Right lobe of liver (tissue), 6 donors: ENCODE measurements around the gene TDRD3. TPM values are rescaled to one million over a fixed set of nuclear protein-coding genes. Genes with fewer than 3 reads are reported as not detected.
A peak's percentile ranks its signal among the peaks of the same experiment; 100 is the strongest.

Source experiments
- ATAC-seq, 4 donors: fragments of 200-7000 bp; cut with Tn5 transposase; one replicate each; pipeline ENCODE4 v1.9.1; 2020; ENCODE audit warnings: mild to moderate bottlenecking in 4 of 4, moderate library complexity in 4 of 4
- DNase-seq, 3 donors: peaks; one replicate each; pipeline ENCODE4 v3.0.0-alpha.2; 2020
- H3K27ac ChIP-seq, 3 donors: fragments of 200-600 bp; one replicate each; pipeline ENCODE4 v1.8.0; 2022
- H3K27me3 ChIP-seq, 2 donors: fragments of 200-600 bp; one replicate each; pipeline ENCODE4 v1.8.0; 2022
- H3K36me3 ChIP-seq, 4 donors: fragments of 200-600 bp; sonication (generic) in 1 of 4; one replicate each; pipeline versions ENCODE4 v1.5.1 to v1.8.0; 2017 to 2022; ENCODE audit warnings: control low read depth in 1 of 4
- H3K4me1 ChIP-seq, 4 donors: fragments of 200-600 bp; sonication (generic) in 1 of 4; one replicate each; pipeline versions ENCODE4 v1.5.1 to v1.8.0; 2017 to 2022; ENCODE audit warnings: control low read depth in 1 of 4
- H3K4me3 ChIP-seq, 3 donors: fragments of 200-600 bp; one replicate each; pipeline ENCODE4 v1.8.0; 2022
- H3K9me3 ChIP-seq, 4 donors: fragments of 200-600 bp; sonication (generic) in 1 of 4; one replicate each; pipeline versions ENCODE4 v1.5.1 to v1.8.0; 2017 to 2022; ENCODE audit warnings: control low read depth in 1 of 4
- POLR2A ChIP-seq: fragments of 450-650 bp; IDR thresholded peaks from one replicate; pipeline ENCODE4 v1.6.1; 2017; ENCODE audit warnings: antibody characterized with exemption, mild to moderate bottlenecking
- WGBS: methylation state at CpG from one replicate; pipeline ENCODE4 v1.1.6; 2018; ENCODE audit warnings: low coverage, low lambda C conversion rate; ENCODE audit not compliant: insufficient coverage; ENCODE audit errors: missing lambda C conversion rate; 5-methylcytosine and 5-hydroxymethylcytosine counted together
- intact Hi-C, 2 donors: fragments of 100-400 bp; cut with DNase I; formaldehyde crosslinking; loops; one replicate each; pipeline versions ENCODE4 v1.11.2 to v1.14.1; 2022
- total RNA-seq, 6 experiments: library from RNA; depleted of rRNA in 2 of 6; stranded (reverse); fragments of >200 nt in 2 of 6; fragmentation: NEBNext Ultra II Directional in 3 of 6; extraction: Animal tissue kit (Norgen Biotek cat#: 25700) in 3 of 6; gene quantifications; one replicate each; pipeline versions ENCODE4 v1.1.0 to v1.2.4, GENCODE V29; 2016 to 2023
- TF ChIP-seq, protein P1 (sequence below), 4 donors: fragments of 200-600 bp in 3 of 4; fragments of 450-650 bp in 1 of 4; IDR thresholded peaks; one replicate each; pipeline versions ENCODE4 v1.5.1 to v1.8.0; 2016 to 2022; ENCODE audit warnings: antibody characterized with exemption in 4 of 4, mild to moderate bottlenecking in 2 of 4
- donor health status: DM: no; HTN: yes; CAD: no.
- donor health status: DM: no; HTN: no; CAD: no.
- donor health status: DM: no; HTN: no; CAD: no.
- donor health status: DM: no; HTN: yes; CAD: no.
- donor health status: DM: no; HTN: yes; CAD: no.

Gene TDRD3
- total RNA-seq, 6 experiments from 2014 or later = 9.6 to 12.8 (median 11.4) TPM

- 83% methylated on average over 1 of the region's 1 CpG for WGBS
- Histone ChIP-seq H3K9me3 (no peaks in the 10 kb centered on the region), H3K36me3 (no peaks in the 10 kb centered on the region), H3K27ac (no peak overlapping the region), H3K27me3 (no peaks in the 10 kb centered on the region), H3K4me1 (no peaks in the 10 kb centered on the region), H3K4me3 (no peak overlapping the region)
- TF ChIP-seq POLR2A = no peak
- TF ChIP-seq, protein P1, sequence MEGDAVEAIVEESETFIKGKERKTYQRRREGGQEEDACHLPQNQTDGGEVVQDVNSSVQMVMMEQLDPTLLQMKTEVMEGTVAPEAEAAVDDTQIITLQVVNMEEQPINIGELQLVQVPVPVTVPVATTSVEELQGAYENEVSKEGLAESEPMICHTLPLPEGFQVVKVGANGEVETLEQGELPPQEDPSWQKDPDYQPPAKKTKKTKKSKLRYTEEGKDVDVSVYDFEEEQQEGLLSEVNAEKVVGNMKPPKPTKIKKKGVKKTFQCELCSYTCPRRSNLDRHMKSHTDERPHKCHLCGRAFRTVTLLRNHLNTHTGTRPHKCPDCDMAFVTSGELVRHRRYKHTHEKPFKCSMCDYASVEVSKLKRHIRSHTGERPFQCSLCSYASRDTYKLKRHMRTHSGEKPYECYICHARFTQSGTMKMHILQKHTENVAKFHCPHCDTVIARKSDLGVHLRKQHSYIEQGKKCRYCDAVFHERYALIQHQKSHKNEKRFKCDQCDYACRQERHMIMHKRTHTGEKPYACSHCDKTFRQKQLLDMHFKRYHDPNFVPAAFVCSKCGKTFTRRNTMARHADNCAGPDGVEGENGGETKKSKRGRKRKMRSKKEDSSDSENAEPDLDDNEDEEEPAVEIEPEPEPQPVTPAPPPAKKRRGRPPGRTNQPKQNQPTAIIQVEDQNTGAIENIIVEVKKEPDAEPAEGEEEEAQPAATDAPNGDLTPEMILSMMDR (IDR thresholded peaks at IDR 0.05) = no peak
- ATAC-seq (no peak), DNase-seq (no peak)
- intact Hi-C loops = no loop called here
Observed at GRCh38 chr13:60491531-60491930, 94.5 kb downstream of the TDRD3 start.

- H3K36me3 ChIP-seq = no peaks in the 10 kb centered on the region
- H3K9me3 ChIP-seq = no peaks in the 10 kb centered on the region
- DNase-seq (no peak), ATAC-seq (no peak)
- no peak overlapping the region for H3K4me3 ChIP-seq
- TF ChIP-seq POLR2A = no peak
- TF ChIP-seq, protein P1 (IDR thresholded peaks at IDR 0.05) = no peak
- intact Hi-C loops = no loop called here
- H3K27ac ChIP-seq = no peak overlapping the region
- H3K4me1 ChIP-seq = no peaks in the 10 kb centered on the region
- H3K27me3 ChIP-seq = no peaks in the 10 kb centered on the region
Observed at GRCh38 chr13:60492187-60492586, 95.2 kb downstream of the TDRD3 start.

DNA sequence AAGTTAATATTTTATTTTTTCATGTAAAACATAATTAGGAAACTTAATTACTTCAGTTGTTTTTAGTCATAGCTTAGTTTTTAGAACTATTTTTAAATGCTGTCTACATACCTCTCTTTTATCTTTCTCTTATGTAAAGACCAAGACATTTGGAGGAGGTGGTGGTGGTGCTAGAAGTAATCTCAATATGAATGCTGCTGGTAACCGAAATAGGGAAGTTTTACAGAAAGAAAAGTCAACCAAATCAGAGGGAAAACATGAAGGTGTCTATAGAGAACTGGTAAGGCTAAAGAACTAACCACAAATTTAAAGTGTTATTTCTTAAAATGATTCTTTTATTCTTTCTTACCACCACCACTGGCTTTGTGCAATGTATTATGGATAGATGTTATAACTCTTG lies 97.3 kb downstream of the TDRD3 start:
- Histone ChIP-seq H3K4me1 (no peaks in the 10 kb centered on the region), H3K36me3 (no peaks in the 10 kb centered on the region), H3K27me3 (no peaks in the 10 kb centered on the region), H3K27ac (no peak overlapping the region), H3K9me3 (no peaks in the 10 kb centered on the region), H3K4me3 (no peak overlapping the region)
- no peak for ATAC-seq
- 67% methylated on average over 1 of the region's 1 CpG for WGBS
- intact Hi-C loops = no loop called here
- TF ChIP-seq, protein P1 (IDR thresholded peaks at IDR 0.05) = no peak
- TF ChIP-seq POLR2A = no peak
- no peak for DNase-seq

DNA sequence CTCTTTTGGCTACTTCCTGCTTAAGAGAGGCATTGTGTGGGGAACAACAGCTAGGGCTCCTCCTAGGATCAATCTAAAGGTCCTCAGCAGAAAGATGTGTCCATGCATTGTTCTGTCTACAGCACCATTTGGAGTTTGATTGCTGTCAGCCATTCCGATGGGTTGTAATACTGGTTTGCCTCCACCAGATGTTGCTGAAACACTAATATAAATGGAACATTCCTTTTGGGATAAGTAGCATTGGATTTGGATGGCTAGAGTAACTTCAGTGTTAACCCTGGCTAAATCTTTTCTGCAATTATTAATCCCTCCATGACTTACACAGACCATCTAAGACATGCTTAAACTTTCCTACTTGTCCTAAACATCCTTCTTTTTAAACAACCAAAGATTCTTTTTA lies 104.2 kb downstream of the TDRD3 start:
- no peak for ATAC-seq
- Histone ChIP-seq H3K4me1 (no peaks in the 10 kb centered on the region), H3K4me3 (no peak overlapping the region), H3K9me3 (no peaks in the 10 kb centered on the region), H3K27ac (no peak overlapping the region), H3K36me3 (peaks cover 0 to 4% (median 0%) of the 10 kb centered on the region in 4 donors), H3K27me3 (no peaks in the 10 kb centered on the region)
- TF ChIP-seq, protein P1 (IDR thresholded peaks at IDR 0.05) = peak in 1 of 4 donors; percentile 10
- no peak for TF ChIP-seq POLR2A
- 100% methylated on average over 1 of the region's 1 CpG for WGBS
- DNase-seq = no peak
- intact Hi-C loops = no loop called here
